Measurements from ENCODE around the gene CXXC1.

DNA sequence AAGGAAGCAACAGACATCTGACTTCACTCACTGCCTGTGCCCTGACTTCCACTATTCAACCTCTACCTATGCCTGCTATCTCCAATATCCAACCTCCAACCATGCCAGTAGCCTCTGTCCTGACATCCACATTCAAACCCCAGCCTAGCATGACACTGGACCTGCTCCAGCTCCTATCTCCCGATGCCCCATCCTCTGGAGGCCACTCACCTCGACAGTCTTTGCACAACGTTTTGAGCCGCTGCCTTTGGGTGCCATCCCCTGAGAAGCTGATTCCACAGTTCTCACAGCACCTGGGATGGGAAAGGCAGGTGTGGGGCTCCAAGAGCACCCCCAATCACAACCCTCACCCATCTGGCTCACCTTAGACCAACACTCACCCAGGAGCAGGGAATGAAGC is 11.0 kb downstream of the CXXC1 start:
- TF ChIP-seq POLR2A (IDR thresholded peaks at IDR 0.05; ENCODE audit: low read depth, low read length), result no peak
- TF ChIP-seq POLR2AphosphoS5 (IDR thresholded peaks at IDR 0.05; ENCODE audit: low read depth, low read length), result no peak
- TF ChIP-seq TAF1 (IDR thresholded peaks at IDR 0.05; ENCODE audit: low read depth, low read length), result no peak

Data from GM12891 (cell line).